Measurements from ENCODE around the gene TANC1.

DNA sequence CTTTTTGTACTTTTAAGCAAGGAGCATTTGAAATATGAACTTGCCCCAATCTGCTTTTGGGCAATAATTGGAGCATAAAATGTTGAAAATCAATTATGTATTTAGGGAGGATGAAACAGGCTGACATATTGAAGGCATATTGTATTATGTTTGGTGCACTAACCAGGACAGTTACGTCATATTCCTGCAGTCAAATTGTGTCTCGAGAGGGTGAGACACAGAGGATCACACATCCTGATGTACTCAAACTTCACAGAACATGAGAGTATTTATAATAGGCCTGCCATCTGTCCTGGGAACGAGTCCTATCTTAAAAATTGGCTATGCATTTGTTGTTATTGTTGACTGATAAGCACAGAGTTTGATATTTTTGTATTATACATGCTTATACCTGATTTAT lies 44.7 kb downstream of the TANC1 start:
- TF ChIP-seq, protein P1, sequence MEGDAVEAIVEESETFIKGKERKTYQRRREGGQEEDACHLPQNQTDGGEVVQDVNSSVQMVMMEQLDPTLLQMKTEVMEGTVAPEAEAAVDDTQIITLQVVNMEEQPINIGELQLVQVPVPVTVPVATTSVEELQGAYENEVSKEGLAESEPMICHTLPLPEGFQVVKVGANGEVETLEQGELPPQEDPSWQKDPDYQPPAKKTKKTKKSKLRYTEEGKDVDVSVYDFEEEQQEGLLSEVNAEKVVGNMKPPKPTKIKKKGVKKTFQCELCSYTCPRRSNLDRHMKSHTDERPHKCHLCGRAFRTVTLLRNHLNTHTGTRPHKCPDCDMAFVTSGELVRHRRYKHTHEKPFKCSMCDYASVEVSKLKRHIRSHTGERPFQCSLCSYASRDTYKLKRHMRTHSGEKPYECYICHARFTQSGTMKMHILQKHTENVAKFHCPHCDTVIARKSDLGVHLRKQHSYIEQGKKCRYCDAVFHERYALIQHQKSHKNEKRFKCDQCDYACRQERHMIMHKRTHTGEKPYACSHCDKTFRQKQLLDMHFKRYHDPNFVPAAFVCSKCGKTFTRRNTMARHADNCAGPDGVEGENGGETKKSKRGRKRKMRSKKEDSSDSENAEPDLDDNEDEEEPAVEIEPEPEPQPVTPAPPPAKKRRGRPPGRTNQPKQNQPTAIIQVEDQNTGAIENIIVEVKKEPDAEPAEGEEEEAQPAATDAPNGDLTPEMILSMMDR (IDR thresholded peaks at IDR 0.05): no peak
- TF ChIP-seq POLR2AphosphoS5 (IDR thresholded peaks at IDR 0.05; ENCODE audit: insufficient read depth in 1 of 2, low read depth in 1 of 2): no peak

All from vagina (tissue), 2 donors.